A673 (cell line): ENCODE measurements around the gene JARID2.

Experiments used
- EZH2 ChIP-seq: fragments of 200-600 bp; sonication (generic); IDR thresholded peaks from 2 replicates; pipeline ENCODE4 v1.6.1; 2017; ENCODE audit warnings: borderline replicate concordance, low read depth, mild to moderate bottlenecking, mixed read lengths, antibody characterized with exemption, low read length; ENCODE audit not compliant: poor library complexity, severe bottlenecking
- TF ChIP-seq, protein P1 (sequence below): fragments of 300-800, 200-600 bp; sonication (generic); conservative IDR thresholded peaks from 2 replicates; pipeline ENCODE4 v1.5.1; 2017; ENCODE audit warnings: low read depth, mild to moderate bottlenecking, antibody characterized with exemption, low read length, moderate library complexity, mixed read lengths

DNA sequence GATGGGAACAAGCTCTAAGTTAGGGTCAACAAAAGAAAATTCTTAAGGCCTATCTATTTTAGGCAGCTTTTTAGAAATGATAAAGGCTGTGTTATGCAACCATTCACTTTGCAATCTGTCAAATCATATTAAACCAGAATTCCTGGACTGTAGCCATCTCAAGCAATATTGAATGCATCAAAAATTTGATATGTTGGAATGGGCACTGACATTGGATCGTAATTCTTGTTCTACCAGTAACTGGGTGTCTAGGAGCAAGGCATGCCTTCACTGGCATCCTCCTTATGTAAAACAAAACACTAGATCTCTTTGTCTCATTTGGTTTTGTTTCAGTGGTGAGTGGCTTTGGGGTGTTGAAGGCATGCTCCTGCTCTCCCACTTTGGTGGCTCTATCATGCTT, 145.6 kb downstream of the JARID2 start:
- TF ChIP-seq, protein P1, sequence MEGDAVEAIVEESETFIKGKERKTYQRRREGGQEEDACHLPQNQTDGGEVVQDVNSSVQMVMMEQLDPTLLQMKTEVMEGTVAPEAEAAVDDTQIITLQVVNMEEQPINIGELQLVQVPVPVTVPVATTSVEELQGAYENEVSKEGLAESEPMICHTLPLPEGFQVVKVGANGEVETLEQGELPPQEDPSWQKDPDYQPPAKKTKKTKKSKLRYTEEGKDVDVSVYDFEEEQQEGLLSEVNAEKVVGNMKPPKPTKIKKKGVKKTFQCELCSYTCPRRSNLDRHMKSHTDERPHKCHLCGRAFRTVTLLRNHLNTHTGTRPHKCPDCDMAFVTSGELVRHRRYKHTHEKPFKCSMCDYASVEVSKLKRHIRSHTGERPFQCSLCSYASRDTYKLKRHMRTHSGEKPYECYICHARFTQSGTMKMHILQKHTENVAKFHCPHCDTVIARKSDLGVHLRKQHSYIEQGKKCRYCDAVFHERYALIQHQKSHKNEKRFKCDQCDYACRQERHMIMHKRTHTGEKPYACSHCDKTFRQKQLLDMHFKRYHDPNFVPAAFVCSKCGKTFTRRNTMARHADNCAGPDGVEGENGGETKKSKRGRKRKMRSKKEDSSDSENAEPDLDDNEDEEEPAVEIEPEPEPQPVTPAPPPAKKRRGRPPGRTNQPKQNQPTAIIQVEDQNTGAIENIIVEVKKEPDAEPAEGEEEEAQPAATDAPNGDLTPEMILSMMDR = no peak
- TF ChIP-seq EZH2 = no peak
